ENCODE results near the gene EID3. TPM values are rescaled to one million over a fixed set of nuclear protein-coding genes. Genes with fewer than 3 reads are reported as not detected.

EID3 gene
- total and polyA plus RNA-seq, 7 donors, result 0.28 to 1.3 (median 0.95) TPM

- ATAC-seq, result no peak
- H3K36me3 ChIP-seq (ENCODE audit: insufficient read depth in 1 of 2, low read depth in 1 of 2), result peaks cover 6 to 98% of the 10 kb centered on the region in 2 donors
- 94 to 97% (median 95%) methylated on average over 2 of the region's 2 CpGs for WGBS, 3 donors
- no peaks in the 10 kb centered on the region for H3K27me3 ChIP-seq (ENCODE audit: insufficient read depth in 3 of 3, low read length in 2 of 3)
- H3K27ac ChIP-seq, result no peak overlapping the region
- DNase-seq, result no peak
- TF ChIP-seq CTCF (IDR thresholded peaks at IDR 0.05), result no peak
- no peaks in the 10 kb centered on the region for H3K9me3 ChIP-seq
- no peaks in the 10 kb centered on the region for H3K4me1 ChIP-seq
- intact Hi-C loops (cut with DNase I), result loop anchor here in 1 of 2 donors (10.0 kb wide), 1 partner anchor 819 kb away; no protein-coding TSS in a partner anchor
- no peak overlapping the region for H3K4me3 ChIP-seq
Measured at GRCh38 chr12:104336115-104336514, 32.6 kb downstream of the EID3 start.

GRCh38 chr12:104337030-104337558 is 33.6 kb downstream of the EID3 start:
- Histone ChIP-seq H3K4me3 (no peak overlapping the region), H3K27ac (no peak overlapping the region), H3K4me1 (peaks cover 8% of the 10 kb centered on the region), H3K36me3 (ENCODE audit: insufficient read depth in 1 of 2, low read depth in 1 of 2) (peaks cover 10 to 98% of the 10 kb centered on the region in 2 donors), H3K9me3 (no peaks in the 10 kb centered on the region), H3K27me3 (ENCODE audit: insufficient read depth in 3 of 3, low read length in 2 of 3) (no peaks in the 10 kb centered on the region)
- intact Hi-C loops (cut with DNase I), result loop anchor here in 1 of 2 donors (10.0 kb wide), 1 partner anchor 818 kb away; no protein-coding TSS in a partner anchor
- DNase-seq, result no peak
- no peak for ATAC-seq
- WGBS, 3 donors, result 81 to 97% (median 95%) methylated on average over 7 of the region's 7 CpGs
- TF ChIP-seq CTCF (IDR thresholded peaks at IDR 0.05), result no peak

GRCh38 chr12:104339663-104340062 is 36.1 kb downstream of the EID3 start:
- DNase-seq (no peak), ATAC-seq (no peak)
- no peaks in the 10 kb centered on the region for H3K9me3 ChIP-seq
- peaks cover 10 to 100% of the 10 kb centered on the region in 2 donors for H3K36me3 ChIP-seq (ENCODE audit: insufficient read depth in 1 of 2, low read depth in 1 of 2)
- H3K4me3 ChIP-seq, result no peak overlapping the region
- WGBS, 3 donors, result 87 to 92% (median 91%) methylated on average over 3 of the region's 3 CpGs
- H3K27ac ChIP-seq, result no peak overlapping the region
- H3K27me3 ChIP-seq (ENCODE audit: insufficient read depth in 3 of 3, low read length in 2 of 3), result no peaks in the 10 kb centered on the region
- H3K4me1 ChIP-seq, result peaks cover 29% of the 10 kb centered on the region
- intact Hi-C loops (cut with DNase I), result loop anchor here (5.0 to 10.0 kb wide), 2 partner anchors 32 to 815 kb away; no protein-coding TSS in a partner anchor
- TF ChIP-seq CTCF (IDR thresholded peaks at IDR 0.05), result no peak

- Histone ChIP-seq H3K9me3 (no peaks in the 10 kb centered on the region), H3K27me3 (ENCODE audit: insufficient read depth in 3 of 3, low read length in 2 of 3) (no peaks in the 10 kb centered on the region), H3K4me1 (peaks cover 34% of the 10 kb centered on the region), H3K4me3 (no peak overlapping the region), H3K27ac (no peak overlapping the region), H3K36me3 (ENCODE audit: insufficient read depth in 1 of 2, low read depth in 1 of 2) (peaks cover 10 to 98% of the 10 kb centered on the region in 2 donors)
- no peak for ATAC-seq
- intact Hi-C loops (cut with DNase I), result loop anchor here in 1 of 2 donors (5.0 kb wide), 1 partner anchor 33 kb away; no protein-coding TSS in a partner anchor
- no peak for DNase-seq
- no peak for TF ChIP-seq CTCF (IDR thresholded peaks at IDR 0.05)
- 79 to 92% (median 83%) methylated on average over 1 of the region's 1 CpG for WGBS, 3 donors
Measured at GRCh38 chr12:104340177-104340576, 36.6 kb downstream of the EID3 start.
